ENCODE results near the gene PDLIM7. TPM values are rescaled to one million over a fixed set of nuclear protein-coding genes. Genes with fewer than 3 reads are reported as not detected.

The PDLIM7 gene
- total RNA-seq, 4 donors from 2014 or later: 23.2 to 52.4 (median 34.8) TPM

DNA sequence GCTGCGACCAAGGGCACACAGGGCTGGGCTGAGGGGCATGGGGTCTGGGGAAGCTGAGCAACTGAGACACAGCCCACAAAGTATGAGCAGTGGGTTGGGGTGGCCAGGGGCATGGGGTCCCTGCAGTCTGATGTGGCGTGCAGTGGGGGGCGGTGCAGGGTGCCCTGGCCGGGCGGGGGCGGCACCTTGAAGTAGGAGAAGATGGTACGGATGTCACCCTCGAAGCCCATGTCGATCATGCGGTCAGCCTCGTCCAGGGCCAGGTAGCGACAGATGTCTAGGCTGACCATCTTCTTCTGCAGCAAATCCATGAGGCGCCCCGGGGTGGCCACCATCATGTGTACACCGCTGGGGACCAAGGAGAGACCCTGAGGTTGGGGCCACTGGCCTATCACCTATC is 16.1 kb upstream of the PDLIM7 start:
- Histone ChIP-seq H3K9me3 (no peaks in the 10 kb centered on the region), H3K4me1 (peaks cover 9 to 10% of the 10 kb centered on the region in 2 donors), H3K4me3 (replicated peaks in 1 of 3) (no peak overlapping the region), H3K27me3 (no peaks in the 10 kb centered on the region), H3K27ac (no peak overlapping the region), H3K36me3 (peaks cover 42 to 43% of the 10 kb centered on the region in 2 donors)
- intact Hi-C loops (cut with DNase I): no loop called here
- TF ChIP-seq, protein P1, sequence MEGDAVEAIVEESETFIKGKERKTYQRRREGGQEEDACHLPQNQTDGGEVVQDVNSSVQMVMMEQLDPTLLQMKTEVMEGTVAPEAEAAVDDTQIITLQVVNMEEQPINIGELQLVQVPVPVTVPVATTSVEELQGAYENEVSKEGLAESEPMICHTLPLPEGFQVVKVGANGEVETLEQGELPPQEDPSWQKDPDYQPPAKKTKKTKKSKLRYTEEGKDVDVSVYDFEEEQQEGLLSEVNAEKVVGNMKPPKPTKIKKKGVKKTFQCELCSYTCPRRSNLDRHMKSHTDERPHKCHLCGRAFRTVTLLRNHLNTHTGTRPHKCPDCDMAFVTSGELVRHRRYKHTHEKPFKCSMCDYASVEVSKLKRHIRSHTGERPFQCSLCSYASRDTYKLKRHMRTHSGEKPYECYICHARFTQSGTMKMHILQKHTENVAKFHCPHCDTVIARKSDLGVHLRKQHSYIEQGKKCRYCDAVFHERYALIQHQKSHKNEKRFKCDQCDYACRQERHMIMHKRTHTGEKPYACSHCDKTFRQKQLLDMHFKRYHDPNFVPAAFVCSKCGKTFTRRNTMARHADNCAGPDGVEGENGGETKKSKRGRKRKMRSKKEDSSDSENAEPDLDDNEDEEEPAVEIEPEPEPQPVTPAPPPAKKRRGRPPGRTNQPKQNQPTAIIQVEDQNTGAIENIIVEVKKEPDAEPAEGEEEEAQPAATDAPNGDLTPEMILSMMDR (IDR thresholded peaks at IDR 0.05): no peak
- no peak for TF ChIP-seq POLR2A (IDR thresholded peaks at IDR 0.05)
- DNase-seq: no peak
- WGBS, 2 donors: 96% methylated on average over 14 to 15 of the region's 15 CpGs

DNA sequence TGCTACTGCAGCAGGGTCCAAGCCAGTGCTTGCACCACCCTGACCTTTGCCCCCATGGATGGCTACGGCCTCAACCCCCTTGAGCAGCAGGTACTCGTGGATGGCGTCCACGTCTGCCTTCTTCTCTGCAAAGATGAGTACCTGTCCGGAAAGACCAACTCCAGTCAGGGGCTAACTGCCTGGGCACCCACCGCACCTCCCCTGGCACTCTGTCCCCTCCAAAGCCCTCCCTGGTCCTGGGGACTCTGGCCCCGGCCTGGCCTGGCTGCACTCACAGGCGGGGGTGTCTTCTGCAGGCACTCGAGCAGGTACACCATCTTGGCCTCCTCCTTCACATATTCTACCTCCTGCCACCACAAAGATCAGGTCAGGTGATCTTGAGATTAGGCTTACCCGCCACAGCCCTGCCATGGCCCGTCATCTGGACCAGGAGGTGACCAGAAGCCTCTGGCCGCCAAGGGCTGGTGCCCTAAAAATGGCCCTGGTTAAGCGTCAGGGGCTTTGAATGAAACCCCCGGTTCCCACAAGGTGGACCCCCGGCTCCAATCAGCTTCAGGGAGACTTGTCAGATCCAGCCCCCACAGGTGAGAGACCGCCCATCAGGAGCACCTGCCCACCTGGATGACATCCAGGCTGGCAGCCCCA is 15.5 kb upstream of the PDLIM7 start:
- no peak for TF ChIP-seq POLR2A (IDR thresholded peaks at IDR 0.05)
- TF ChIP-seq, protein P1 (IDR thresholded peaks at IDR 0.05): no peak
- Histone ChIP-seq H3K27ac (no peak overlapping the region), H3K4me3 (replicated peaks in 1 of 3) (no peak overlapping the region), H3K4me1 (peaks cover 9 to 10% of the 10 kb centered on the region in 2 donors), H3K36me3 (peaks cover 42 to 43% of the 10 kb centered on the region in 2 donors), H3K27me3 (no peaks in the 10 kb centered on the region), H3K9me3 (no peaks in the 10 kb centered on the region)
- DNase-seq: no peak
- intact Hi-C loops (cut with DNase I): no loop called here
- 90 to 94% methylated on average over 10 to 14 of the region's 16 CpGs for WGBS, 2 donors

DNA sequence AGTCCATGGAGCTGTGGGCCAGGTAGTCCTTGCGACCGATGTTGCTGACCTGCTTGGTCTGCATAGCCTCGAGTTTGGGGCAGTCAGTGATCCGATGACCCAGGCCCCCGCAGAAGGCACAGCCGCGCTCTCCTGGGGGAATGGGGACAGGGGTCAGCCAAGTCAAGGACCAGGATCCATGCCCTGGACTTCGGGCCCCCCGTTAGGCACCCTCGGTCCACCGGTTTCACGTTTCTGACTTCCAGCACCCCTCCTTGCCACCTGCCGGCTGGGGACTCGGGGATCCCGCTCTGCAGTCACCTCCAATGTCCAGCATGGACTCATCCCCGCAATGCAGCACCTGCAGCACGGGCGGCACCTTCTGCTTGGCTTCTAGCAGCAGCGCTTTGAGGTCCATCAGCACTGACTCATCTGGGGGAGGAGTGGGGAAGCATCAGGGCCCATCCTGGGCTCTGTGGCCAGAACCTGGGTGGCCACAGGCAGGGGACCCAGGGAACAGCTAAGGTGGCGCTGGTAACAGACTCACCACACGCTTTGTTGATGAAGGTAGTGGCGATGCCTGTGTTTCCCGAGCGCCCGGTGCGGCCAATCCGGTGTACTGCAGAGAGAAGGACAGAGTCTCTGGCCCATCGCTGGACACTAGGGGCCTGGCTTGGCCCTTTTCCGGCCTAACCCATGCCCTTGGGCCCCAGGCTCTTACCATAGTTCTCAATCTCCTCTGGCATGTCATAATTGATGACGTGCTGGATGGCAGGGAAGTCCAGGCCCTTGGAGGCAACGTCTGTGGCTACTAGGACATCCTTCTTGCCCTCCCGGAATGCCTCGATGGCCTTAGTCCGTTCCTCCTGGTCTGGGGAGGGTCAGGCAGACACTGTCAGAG is 14.6 kb upstream of the PDLIM7 start:
- no peak overlapping the region for H3K4me3 ChIP-seq (replicated peaks in 1 of 3)
- no peaks in the 10 kb centered on the region for H3K9me3 ChIP-seq
- no peak for DNase-seq
- 93 to 96% methylated on average over 23 to 27 of the region's 34 CpGs for WGBS, 2 donors
- TF ChIP-seq, protein P1 (IDR thresholded peaks at IDR 0.05): no peak
- no peak for TF ChIP-seq POLR2A (IDR thresholded peaks at IDR 0.05)
- H3K27ac ChIP-seq: no peak overlapping the region
- H3K36me3 ChIP-seq: peaks cover 42 to 43% of the 10 kb centered on the region in 2 donors
- no peaks in the 10 kb centered on the region for H3K27me3 ChIP-seq
- H3K4me1 ChIP-seq: peaks cover 9 to 10% of the 10 kb centered on the region in 2 donors
- intact Hi-C loops (cut with DNase I): no loop called here

DNA sequence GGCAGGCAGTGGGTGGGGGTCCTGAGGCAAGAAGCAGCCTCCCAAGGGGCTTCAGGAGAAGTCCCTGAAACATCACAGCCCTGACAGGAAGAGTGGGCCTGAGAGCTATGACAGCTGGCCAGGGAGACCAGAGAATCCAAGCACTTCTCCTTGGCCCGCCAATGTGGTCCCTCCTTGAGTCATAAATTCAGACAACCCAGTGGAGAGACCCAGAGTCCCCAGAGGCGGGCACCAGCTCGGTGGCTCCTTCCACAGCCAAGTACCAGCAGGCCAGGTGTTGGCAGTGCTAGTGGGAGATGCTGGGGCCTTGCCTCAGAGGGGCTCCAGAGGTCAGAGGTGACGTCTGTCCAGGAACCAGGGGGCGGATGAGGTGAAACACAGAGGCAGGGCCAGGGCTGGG is 13.8 kb upstream of the PDLIM7 start:
- Histone ChIP-seq H3K4me3 (replicated peaks in 1 of 3) (no peak overlapping the region), H3K27me3 (no peaks in the 10 kb centered on the region), H3K9me3 (no peaks in the 10 kb centered on the region), H3K4me1 (peaks cover 8% of the 10 kb centered on the region in 2 donors), H3K27ac (no peak overlapping the region), H3K36me3 (peaks cover 42 to 43% of the 10 kb centered on the region in 2 donors)
- 92 to 100% methylated on average over 4 to 5 of the region's 5 CpGs for WGBS, 2 donors
- DNase-seq: no peak
- TF ChIP-seq, protein P1 (IDR thresholded peaks at IDR 0.05): no peak
- TF ChIP-seq POLR2A (IDR thresholded peaks at IDR 0.05): no peak
- intact Hi-C loops (cut with DNase I): no loop called here
